ENCODE data around the gene NISCH.
"Not testable (repeated sequence)": the region's sequence is repeated elsewhere in the genome, so short reads cannot be mapped to it uniquely, and the experiment has no call there.

The NISCH gene

GRCh38 chr3:52525680-52526561 lies 70.5 kb downstream of the NISCH start:
- no peak for DNase-seq (ENCODE audit: low read depth in 2 of 2)

GRCh38 chr3:52526671-52527038 lies 71.3 kb downstream of the NISCH start:
- not testable (repeated sequence) for DNase-seq (ENCODE audit: low read depth in 2 of 2)

DNA sequence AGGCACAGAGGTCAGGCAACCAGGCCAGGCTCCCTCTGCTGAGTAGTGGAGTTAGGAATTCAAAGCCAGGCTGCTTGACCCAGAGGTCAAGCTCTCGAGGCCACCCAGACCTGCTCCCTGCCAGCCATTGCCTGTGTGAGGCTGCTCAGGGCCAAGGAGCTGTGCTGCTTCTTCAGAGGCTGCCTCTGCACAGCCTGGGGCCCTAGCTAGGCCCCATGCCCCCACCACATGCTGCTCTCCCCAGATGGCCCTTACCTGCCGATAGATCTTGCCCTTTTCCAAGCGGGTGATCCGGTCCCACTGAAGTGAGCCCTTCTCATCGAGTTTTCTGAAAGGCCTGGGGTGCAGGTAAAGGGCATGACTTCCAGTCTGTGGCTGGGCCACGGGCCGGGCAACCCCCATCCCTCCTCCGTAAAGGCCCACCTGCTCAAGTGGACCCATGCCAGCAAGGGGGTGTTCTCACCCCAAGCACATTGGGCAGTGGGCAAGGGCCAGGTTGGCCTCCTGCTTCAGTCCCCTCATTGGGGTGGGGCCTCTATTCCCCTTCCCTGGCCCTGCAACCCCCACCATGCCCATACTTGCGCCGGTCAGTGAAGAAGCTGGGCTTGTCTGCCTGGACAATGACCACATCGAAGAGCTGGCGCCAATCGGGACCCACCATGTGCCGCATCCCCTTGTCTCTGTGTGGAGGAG lies 71.8 kb downstream of the NISCH start:
- no peak for DNase-seq (ENCODE audit: low read depth in 2 of 2)

DNA sequence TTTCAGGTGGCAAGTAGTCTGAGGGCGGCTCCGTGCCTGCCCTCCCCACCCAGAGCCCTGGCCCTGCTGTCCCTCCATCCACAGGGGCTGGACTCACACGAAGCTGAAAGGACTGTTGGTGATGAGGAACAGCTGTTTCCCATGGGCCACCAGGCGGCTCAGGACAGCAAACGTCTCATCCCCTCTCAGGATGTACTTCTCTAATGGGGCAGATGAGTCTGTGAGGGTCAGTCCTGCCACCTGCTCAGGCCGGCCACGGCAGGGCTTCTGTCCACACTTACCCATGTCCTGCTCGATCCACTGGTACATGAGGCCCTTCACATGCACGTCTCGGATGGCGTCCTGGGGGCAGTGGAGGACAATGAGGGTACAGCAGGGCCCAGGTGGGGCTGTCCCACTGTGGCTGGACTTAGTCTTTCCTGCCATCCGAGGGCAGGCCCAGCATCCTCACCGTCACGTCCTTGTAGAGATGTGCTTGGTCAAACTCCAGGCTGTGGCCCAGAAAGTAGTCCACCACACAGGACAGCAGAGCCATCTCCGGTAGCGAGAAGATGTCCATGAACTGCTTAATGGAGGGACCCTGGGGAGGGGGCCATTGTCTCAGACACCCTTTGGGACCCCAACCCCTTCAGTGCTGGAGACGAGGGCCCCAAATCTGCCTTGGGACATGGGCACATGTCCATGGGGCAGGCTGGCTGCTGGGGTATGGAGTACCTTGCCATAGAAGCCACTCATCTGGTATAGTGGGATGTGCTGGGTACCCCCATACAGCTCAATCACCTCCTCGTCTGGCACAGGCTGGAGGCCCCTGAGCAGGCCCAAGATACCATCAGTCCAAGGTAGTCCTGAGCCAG lies 72.6 kb downstream of the NISCH start:
- no peak for DNase-seq (ENCODE audit: low read depth in 2 of 2)

GRCh38 chr3:52528586-52529375 lies 73.4 kb downstream of the NISCH start:
- no peak for DNase-seq (ENCODE audit: low read depth in 2 of 2)

- no peak for DNase-seq (ENCODE audit: low read depth in 2 of 2)
Measured at GRCh38 chr3:52529376-52530333, 74.3 kb downstream of the NISCH start.

- DNase-seq (ENCODE audit: low read depth in 2 of 2): no peak
Measured at GRCh38 chr3:52530918-52531826, 75.8 kb downstream of the NISCH start.

DNA sequence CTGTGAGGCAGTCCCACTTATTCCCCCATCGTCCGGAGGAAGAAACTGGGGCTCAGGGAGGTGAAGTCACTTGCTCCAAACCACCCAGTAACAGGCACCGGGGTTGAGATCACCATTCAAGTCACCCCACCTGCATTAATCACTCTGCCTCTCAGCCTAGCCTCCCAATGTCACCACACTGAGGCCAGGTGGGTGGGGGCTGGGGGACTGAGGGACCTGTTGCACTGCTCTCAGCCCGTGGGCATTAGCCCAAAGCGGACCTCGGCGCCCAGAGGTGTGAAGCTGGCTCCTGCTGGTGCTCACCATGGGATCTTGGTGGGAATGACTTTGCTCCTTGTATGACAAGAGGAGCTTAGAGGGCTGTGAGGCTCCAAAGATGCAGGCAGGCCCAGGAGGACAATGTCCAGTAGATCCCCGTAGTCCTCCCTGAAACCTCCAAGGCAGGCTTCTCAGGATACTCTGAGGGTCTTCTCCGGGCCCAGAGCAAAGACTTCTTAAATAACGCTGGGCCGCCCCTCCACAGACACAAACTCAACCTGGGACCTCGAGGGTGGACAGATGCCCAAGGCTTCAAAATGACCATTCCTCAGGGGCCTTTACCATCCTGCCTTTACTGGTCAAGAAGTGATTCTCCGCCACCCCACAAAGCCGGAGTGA lies 76.6 kb downstream of the NISCH start:
- DNase-seq (ENCODE audit: low read depth in 2 of 2): no peak

DNA sequence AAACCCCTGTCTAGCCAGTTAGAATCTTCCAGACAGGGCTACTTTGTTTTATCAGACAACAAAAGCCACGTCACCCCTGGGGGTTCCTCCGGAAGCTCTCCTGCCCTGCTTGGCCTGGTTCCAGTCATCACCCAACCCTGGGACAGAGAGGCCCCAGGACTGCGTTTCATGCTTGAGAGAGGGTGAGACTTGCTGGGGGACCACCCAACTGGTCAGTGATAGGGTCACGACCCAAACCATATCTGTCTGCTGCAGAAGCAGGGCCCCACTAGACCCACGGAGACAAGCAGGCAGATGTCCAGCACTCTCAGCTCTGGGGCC lies 77.1 kb downstream of the NISCH start:
- no peak for DNase-seq (ENCODE audit: low read depth in 2 of 2)

DNA sequence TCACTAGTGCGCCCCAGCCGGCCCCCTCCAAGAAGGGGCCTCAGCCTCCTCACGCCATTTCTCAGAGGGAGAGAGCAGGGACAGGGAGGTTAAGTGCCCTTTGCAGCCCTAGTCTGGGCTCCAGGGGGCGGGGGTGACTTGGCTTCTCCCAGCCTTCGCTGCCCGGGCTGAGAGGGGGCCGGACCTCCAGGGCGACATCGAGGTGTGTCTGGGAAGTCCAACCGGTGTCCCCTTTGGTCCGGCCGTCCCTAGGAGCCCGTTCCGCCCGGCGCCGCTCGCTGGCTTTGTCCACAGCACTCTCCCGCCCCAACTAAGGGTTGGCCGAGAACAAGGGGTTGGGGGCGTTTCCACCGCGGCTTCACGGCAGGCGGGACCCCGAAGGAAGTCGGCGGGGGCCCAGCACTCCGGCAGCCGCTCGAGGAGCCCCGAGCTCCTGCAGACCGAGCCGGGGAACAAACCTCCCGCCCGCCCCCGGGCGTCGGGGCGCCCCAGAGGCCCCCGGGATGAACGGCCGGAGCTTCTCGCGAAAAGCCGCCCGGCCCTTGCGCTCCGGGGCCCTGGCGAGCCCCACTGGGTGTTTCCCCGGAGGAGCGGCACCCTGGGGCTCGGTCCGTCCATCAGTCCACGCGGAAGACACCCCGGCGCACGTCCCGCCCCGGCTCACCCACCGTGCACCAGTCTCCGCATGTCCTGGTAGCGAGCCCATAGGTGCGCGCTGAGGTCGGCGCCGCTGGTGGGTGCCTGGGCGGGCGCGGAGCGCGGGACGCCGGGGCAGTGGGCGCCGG lies 77.6 kb downstream of the NISCH start:
- DNase-seq (ENCODE audit: low read depth in 2 of 2): no peak

DNA sequence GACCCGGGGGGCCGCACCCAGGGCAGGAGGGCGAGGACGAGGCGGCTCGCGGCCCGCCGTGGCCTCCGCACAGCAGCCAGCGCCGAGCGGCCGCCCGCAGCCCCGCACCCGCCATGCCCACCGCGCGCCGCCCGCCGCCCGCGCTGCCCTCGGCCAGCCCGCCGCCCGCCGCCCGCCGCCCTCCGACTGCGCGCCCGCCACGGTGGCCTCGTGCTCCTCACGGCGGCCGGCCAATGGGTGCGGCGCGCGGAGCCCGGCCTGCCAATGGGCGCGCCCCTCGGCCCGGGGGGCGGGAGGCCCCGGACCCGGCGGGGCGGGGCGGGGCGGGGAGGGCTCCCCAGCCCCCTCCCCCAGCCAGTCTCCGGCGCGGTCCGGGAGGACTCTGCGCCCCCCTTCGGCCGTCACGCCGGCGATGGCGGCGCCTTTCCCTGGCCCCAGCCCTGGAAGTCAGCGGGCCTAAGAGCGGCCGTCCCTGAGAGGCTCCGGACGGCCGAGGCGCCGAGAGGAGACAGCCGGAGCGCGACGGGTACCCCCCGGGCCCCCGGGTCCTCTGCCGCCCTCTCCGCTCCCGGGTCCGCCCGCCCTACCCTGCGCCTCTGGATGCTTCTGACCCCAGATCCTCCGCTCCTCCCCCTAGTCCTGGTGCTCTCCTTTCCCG lies 78.3 kb downstream of the NISCH start, which contains the start of gene NT5DC2:
NT5DC2 (minus strand) TSS at position 235 of the 658 bp plus-strand sequence; CDS start at position 115, 120 bp downstream.
- DNase-seq (ENCODE audit: low read depth in 2 of 2): peak in 1 of 2 donors; percentile 44

- no peak for DNase-seq (ENCODE audit: low read depth in 2 of 2)
Measured at GRCh38 chr3:52534281-52535183, 79.1 kb downstream of the NISCH start.

GRCh38 chr3:52535411-52536111 lies 80.2 kb downstream of the NISCH start:
- DNase-seq (ENCODE audit: low read depth in 2 of 2): no peak

DNA sequence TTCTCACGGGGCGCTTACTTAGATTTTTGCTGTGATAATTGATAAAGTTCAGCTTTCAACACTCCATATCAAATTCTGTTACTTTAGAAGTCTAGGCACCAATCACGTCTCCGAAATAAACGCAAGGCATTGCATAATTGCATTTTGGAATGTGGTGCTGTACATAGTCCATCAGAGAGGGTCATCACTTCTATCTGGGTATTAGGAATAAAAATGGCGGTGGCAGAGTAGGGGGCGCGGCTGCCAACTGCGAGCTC lies 80.6 kb downstream of the NISCH start:
- DNase-seq (ENCODE audit: low read depth in 2 of 2): no peak

GRCh38 chr3:52536369-52537164 lies 81.2 kb downstream of the NISCH start, which contains the start of gene UQCC5:
UQCC5 (plus strand) TSS chr3:52536605; CDS start chr3:52536756, 151 bp downstream.
- peak; percentile 94 to 96 for DNase-seq (ENCODE audit: low read depth in 2 of 2)

All from activated CD8-positive, alpha-beta memory T cell treated with anti-CD3 and anti-CD28 coated beads for 4 hours (primary cell).